HG03045 (cell line): Measurements from ENCODE around the gene NPAP1.
"Not testable (repeated sequence)": the region's sequence is repeated elsewhere in the genome, so short reads cannot be mapped to it uniquely, and the experiment has no call there.

Source experiments
- ATAC-seq: cut with Tn5 transposase; IDR thresholded peaks from one replicate; pipeline ENCODE4 v1.9.1; 2021; ENCODE audit warnings: mild to moderate bottlenecking, moderate library complexity; ENCODE audit not compliant: unreplicated experiment

The NPAP1 gene, protein sequence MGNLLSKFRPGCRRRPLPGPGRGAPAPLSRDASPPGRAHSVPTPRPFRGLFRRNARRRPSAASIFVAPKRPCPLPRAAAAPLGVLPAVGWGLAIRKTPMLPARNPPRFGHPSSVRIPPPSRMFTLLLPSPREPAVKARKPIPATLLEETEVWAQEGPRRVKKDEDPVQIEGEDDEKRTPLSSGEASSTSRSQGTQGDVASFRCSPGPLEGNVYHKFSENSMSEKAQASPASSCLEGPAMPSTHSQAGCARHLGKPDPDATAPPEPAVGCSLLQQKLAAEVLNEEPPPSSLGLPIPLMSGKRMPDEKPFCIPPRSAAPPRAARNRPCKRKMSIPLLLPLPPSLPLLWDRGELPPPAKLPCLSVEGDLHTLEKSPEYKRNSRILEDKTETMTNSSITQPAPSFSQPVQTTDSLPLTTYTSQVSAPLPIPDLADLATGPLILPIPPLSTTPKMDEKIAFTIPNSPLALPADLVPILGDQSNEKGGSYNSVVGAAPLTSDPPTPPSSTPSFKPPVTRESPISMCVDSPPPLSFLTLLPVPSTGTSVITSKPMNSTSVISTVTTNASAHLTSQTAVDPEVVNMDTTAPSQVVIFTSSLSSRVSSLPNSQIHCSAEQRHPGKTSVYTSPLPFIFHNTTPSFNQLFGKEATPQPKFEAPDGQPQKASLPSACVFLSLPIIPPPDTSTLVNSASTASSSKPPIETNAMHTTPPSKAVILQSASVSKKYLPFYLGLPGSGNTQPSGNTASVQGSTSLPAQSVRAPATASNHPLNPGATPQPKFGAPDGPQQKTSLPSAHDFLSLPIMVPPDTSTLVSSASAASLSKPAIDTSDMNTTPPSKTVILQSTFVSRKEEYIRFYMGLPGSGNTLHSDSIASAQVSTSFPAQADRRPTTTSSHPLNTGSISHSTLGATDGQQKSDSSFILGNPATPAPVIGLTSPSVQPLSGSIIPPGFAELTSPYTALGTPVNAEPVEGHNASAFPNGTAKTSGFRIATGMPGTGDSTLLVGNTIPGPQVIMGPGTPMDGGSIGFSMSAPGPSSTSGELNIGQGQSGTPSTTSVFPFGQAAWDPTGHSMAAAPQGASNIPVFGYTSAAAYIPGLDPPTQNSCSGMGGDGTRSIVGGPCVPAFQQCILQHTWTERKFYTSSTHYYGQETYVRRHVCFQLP

DNA sequence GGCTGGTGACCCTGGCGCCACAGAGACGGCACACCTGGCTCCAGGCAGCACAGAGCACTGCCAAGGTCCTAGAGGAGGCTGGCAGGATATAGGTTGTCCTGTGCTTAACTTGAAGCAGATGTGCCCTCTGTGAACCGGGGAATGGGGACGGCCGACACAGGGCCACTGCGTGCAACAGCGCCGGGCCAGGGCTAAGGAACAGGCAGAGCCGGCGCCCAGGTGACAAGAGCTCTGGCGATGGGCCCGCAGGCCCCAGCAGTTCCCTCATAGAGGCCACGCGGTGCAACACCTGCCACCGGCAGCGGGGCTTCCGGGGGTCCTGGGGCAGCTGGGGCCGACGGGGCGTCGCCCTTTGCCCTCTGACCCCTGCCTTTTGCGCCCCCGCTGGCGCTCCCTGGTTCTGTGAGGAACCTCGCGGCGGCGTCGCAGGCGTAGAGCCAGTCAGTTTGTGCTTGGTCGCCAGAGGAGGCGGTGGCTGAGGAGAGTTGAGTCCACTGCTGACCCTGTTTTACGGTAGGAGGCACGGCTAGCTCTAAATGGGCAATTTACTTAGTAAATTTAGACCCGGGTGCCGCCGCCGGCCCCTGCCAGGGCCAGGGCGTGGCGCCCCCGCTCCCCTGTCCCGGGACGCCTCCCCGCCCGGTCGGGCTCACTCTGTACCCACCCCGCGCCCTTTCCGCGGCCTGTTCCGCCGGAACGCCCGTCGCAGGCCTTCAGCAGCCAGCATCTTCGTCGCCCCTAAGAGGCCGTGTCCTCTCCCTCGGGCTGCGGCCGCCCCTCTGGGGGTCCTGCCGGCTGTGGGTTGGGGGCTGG lies at the start of gene NPAP1:
TSS of gene NPAP1 (plus strand) at position 444 of the 813 bp plus-strand sequence. CDS start at position 537, 93 bp downstream.
- no peak for ATAC-seq

DNA sequence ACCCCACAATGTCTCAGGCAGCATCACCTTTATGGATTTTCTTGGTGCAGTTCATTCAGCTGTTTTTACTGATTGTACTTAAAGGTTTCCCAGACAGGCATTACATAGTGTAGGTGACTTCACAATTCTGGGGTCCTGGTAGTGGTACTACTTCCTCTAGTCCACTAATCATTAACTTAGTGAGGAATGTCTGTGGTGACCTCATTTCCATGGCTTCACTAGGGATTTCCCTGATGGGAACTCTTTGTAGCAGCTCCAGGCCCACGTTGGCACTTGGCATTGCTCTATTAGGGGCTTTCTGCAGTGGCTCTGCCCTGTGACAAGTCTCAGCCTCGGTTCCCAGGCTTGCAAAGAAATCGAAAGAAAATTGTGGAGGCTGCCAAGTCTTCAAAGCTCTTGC lies 48.1 kb upstream of the NPAP1 start:
- no peak for ATAC-seq

DNA sequence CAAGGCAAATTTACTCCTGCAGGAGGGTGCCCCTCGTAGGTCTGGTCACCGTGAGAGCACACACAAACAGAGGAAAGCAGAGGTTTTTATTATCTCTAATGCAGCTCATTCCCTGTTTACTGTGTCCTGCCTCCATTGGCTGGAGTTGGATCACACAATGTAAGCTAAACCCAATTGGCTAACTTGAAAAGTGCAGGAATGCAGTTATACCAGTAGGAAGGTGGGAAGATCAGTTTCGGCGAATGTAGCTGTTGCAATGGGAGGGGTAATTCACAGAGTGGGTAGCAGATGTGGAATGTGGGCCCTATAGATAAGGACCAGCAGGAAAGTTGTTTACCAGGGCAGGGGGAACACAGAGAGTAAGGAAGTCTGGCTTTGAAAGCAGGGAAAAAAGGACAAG lies 42.5 kb upstream of the NPAP1 start:
- ATAC-seq: no peak

DNA sequence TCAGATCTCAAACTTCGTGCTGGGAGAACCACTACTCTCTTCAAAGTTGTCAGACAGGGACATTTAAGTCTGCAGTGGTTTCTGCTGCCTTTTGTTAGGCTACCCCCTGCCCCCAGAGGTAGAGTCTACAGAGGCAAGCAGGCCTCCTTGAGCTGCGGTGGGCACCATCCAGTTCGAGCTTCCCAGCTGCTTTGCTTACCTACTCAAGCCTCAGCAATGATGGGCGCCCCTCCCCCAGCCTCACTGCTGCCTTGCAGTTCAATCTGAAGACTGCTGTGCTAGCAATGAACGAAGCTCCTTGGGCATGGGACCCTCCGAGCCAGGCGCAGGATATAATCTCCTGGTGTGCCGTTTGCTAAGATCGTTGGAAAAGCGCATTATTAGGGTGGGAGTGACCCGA lies 36.2 kb upstream of the NPAP1 start:
- not testable (repeated sequence) for ATAC-seq

DNA sequence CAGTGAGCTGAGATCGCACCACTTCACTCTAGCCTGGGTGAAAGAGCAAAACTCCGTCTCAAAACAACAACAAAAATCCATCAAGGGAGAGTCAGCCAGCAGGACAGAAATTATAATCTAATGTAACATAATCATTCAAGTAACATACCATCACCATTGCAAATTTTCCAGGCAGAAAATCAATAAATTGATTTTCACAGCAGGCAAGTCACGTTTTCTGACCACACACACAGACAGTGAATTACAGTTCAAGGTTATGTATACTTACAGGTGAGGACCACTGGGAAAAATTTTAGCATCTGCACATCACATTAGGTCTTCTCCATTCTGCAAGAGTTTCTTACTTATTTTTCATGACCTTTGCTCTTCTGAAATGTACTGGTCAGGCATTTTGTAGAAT lies 29.9 kb upstream of the NPAP1 start:
- no peak for ATAC-seq

DNA sequence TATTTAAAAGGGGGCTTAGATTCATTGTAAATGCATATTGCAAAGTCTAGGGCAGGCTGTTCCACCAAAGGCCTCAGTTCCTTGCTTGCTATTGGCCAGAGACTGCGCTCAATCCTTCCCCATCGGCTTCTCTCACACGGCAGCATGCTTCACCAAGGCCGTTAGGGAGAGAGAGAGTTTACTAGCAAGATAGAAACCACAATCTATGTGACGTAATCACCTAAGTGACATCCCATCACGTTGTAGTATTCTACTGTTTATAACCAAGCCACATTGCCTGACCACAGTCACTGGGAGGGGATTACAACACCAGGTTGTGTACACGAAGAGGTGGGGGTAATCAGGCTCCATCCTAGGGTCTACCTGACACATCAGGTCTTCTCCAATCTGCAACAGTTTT lies 16.0 kb upstream of the NPAP1 start:
- no peak for ATAC-seq

DNA sequence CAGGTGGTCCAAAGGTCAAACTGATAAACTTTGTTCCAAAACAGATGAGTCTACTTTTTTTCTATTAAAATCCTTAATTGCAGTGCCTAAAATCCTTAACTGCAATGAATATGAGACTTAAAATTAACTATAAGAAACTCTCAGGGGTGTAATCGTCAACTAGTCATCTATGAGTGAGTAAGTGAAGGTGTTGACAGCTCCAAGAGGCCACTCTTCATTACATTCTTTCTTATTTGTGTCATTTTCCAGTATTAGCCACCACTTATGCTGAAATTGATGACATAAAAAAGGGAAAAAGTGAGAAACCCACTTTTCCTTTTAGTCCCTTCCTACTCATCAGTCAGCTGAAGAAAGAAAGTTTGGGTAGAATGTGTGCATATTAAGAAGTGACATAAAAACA lies 12.6 kb upstream of the NPAP1 start:
- no peak for ATAC-seq

DNA sequence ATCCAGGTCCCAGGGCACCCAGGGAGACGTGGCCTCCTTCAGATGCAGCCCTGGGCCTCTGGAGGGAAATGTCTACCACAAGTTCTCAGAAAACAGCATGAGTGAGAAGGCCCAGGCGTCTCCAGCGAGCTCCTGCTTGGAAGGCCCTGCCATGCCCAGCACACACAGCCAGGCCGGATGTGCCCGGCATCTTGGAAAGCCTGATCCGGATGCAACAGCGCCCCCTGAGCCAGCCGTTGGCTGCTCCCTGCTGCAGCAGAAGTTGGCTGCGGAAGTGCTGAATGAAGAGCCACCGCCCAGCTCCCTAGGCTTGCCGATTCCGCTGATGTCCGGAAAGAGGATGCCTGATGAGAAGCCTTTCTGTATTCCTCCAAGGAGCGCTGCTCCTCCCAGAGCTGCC lies 856 bp downstream of the NPAP1 start:
- ATAC-seq: no peak

DNA sequence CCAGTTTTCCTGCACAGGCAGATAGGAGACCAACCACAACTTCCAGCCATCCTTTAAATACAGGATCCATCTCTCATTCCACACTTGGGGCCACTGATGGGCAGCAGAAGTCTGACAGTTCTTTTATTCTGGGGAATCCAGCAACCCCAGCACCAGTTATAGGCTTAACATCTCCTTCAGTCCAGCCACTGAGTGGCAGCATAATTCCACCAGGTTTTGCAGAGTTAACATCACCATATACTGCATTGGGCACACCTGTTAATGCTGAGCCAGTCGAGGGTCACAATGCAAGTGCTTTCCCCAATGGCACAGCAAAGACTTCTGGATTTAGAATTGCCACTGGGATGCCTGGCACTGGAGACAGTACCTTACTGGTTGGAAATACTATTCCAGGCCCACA lies 2.9 kb downstream of the NPAP1 start:
- ATAC-seq: no peak

DNA sequence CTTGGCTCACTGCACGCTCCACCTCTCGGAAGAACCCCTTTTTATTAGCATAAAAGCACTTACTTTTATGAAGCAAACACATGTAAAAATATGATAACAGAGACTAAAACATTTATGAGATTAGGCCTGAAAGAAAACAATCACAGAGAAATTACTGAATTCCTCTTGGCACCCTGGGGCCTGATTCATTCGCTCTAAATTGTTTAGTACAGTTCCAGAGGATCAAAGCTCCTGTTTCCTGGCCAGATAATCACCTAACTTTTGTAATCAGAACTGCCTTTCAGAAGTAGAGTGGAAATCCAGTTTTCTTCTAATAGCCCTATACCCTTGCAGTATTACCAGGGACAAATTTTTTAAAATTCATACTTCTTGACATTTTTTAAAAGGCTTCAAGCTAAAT lies 6.4 kb downstream of the NPAP1 start:
- no peak for ATAC-seq

DNA sequence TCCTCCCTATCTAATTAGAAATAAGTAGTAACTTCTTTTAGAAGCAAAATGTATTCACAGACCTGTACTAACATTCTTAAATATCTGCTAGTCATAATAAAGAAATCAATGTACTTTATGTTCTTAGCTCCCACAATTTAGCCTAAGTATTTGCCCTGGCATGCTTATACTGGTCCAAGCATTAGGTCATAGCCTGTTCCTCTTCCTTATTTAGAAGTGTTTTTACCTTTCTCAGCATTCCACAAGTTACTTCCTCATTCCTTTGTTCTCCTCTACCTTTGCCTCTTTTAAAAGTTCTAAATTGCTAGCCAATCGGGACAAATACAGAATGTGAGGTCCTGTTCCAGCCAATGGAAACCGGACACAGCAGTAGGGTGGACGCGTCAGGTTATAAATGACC lies 7.3 kb downstream of the NPAP1 start:
- ATAC-seq: not testable (repeated sequence)

DNA sequence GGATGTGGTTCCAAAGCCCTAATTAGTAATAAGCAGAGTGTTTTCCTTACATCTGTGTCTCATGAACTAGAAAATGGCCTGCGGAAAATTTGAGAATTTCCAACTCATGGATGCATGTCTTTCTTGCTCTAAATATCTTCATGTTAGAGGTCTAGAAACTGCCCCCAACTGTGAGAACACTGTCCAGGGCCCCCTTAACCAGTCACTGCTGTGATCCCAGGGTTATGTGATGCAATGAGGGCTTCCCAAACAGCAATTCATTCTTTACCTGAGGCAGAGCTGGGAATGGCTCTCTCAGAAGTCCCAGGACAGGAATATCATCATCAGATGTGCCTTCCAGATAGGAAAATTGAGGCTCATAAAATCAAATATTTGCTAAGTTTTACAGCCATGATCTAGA lies 8.2 kb downstream of the NPAP1 start:
- ATAC-seq: no peak

DNA sequence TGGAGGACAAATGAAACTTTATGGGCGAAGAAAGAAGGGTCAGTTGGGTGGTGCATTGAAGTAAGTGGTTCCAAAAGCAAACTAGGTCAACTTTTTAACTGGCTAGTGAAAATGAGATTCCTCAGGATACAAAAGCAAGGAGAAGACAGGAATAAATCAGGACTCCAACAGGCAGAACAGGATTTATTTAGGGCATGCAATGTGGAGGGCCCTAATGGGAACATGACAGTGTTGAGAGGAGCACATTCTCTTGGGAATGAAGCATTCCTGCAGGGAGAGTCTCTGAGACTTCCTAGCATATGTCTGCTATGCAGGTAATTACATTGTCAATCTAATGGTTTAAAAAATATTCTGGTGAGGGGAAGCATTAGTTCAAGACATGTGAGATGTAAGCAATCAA lies 8.7 kb downstream of the NPAP1 start:
- no peak for ATAC-seq

DNA sequence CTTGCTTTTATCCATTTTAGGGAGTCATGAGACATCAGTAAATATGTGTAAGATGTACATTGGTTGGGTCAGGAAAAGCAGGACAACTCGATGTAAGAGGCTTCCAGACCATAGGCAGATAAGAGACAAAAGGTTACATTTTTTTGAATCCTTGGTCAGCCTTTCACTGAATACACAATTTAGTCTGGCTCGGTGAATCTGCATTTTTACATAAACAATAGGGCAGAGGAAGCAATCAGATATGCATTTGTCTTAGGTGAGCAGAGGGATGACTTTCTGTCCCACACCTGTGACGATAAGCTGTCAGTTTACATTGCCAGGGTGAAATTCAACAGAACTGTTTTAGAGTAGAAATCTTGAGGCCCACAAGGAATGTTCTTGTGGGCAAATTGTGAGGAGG lies 20.6 kb downstream of the NPAP1 start:
- ATAC-seq: no peak

DNA sequence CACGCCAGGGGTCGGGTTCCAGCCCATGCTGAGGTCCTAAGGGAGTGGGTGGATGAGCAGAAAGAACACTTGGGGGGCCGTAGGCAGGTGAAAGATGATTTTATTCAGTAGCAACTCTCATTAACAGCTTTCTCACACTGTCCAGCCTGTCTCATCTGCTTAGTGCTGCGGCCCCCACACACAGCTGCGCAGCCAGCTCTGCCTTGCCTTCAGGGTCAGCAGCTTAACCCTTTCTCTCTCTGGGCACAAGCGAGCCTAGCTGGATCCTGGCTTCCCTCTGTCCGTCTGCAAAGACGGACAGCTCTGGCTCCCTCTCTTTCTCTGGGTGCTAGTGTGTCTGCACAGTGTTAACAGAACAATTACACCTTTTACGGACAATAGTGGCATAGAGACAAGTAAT lies 21.3 kb downstream of the NPAP1 start:
- ATAC-seq: no peak

DNA sequence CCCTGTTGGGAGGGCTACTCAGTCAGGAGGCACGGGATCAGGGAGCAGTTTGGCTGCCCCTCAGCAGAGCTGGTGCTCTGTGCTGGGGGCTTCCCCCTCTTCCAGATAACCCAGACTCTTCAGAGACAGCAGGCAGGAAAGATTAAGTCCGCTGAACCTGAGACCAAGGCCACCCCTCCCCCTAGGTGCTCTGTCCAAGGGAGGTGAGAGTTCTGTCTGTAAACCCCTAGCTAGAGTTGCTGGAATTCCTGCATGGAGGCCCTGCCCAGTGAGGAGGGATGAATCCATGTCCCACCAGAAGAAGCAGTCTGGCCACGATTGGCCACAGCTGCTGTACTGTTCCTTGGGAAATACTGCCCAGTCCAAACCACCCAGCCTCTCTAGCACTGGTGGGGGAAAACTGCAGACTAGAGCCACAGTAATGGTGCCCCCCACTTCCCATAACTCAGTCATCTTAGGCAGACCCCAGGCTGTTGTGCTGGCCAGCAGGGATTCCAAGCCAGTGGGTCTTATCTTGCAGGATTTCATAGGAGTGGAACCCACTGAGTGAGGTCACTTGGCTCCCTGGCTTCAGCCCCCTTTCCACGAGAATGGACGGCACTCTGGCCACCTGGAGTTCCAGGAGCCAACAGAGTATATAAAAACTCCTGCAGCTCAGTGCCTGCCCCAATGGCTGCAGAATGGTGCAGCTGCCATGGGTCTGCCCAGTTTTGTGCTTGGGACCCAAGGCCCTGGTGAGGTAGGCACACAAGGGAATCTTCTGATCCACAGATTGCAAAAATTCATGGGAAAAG lies 42.9 kb downstream of the NPAP1 start:
- ATAC-seq: no peak

DNA sequence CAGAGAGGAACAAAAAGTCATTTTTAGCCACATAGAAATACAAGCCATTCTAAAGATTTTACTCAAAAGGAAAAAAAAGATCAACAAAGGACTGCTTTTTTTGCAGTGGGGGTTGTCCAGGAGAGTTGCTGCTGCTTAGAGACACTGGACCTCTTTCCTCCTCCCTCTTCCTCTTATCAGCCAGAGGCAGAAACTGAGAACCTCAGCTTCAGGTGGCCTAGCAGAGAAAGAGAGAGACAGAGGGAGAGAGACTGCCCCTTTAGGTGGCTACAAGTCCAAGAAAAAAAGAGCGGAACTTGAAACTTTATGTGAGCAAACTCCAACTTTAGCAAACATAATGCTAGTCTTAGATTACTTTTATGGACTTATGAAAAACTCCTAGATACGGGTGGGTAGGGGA lies 54.2 kb downstream of the NPAP1 start:
- no peak for ATAC-seq
